Daoy (cell line): ENCODE results near the gene RNF186. TPM values are rescaled to one million over a fixed set of nuclear protein-coding genes. Genes with fewer than 3 reads are reported as not detected.
"Not testable (repeated sequence)": the region's sequence is repeated elsewhere in the genome, so short reads cannot be mapped to it uniquely, and the experiment has no call there.

ENCODE experiments used
- DNase-seq: peaks from one replicate; pipeline ENCODE4 v3.0.0-alpha.2; 2015; ENCODE audit warnings: low read depth
- total RNA-seq: library from RNA; depleted of rRNA; stranded (reverse); fragments of >200 nt; shearing (Covaris generic); gene quantifications from 2 replicates; pipeline ENCODE4 v1.2.3, GENCODE V29; 2014

RNF186 gene
- total RNA-seq, 1 experiment from 2014 or later, result not detected

- DNase-seq, result no peak
These were observed 21.6 kb downstream of the RNF186 start for GRCh38 chr1:19793360-19794046.

GRCh38 chr1:19792237-19793002 lies 22.7 kb downstream of the RNF186 start:
- DNase-seq, result no peak

GRCh38 chr1:19790061-19790975 lies 24.8 kb downstream of the RNF186 start:
- DNase-seq, result not testable (repeated sequence)

DNA sequence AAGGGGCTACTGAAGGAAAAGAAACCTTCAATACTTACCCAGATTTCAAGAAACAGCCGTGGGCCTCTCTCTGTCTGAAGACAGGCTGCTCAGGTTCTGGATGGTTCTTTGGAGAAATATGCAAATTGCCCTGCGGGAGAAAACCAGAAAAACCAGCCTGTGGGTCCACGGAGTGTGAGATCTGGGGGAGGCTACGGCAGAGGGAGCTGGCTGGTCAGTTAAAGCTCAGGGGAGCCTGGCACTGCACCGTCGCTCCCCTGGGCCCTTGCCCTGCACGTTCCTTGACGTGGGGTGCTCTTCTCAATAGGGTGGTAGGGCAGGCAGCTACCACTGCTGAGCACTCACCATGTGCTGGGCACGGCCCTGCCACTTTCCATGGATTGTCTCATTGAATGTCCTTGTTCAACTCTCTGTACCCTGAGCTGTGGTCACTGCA lies 28.1 kb downstream of the RNF186 start:
- DNase-seq, result no peak

GRCh38 chr1:19785660-19786059 lies 29.4 kb downstream of the RNF186 start:
- no peak for DNase-seq

DNA sequence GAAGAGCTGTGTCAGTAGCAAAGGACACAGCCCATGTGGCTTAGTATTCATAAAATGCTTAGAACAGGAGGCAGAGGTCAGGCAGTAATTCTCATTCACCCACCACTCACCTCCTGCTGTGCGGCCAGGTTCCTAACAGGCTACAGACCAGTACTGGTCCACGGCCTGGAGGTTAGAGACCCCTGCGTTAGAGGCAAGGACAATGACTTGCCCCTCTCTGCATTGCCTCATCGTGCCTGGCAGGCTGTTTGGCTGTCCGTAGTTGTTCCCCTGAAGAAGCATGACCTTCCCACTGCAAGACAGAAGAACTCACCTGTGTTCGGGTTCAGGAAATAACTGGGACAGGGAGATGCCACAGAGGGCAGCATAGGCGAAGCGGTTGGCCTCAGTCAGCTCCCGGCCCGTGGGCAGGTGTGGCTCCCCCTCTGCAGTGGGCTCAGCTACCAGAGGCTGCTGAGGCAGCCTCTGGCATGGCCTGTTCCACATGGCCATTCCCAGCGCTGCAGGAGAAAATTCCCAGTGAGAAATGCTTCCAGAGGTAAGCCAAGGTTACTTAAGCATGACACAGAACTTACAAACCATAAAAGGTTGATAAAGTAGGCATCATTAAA lies 34.7 kb downstream of the RNF186 start:
- no peak for DNase-seq

DNA sequence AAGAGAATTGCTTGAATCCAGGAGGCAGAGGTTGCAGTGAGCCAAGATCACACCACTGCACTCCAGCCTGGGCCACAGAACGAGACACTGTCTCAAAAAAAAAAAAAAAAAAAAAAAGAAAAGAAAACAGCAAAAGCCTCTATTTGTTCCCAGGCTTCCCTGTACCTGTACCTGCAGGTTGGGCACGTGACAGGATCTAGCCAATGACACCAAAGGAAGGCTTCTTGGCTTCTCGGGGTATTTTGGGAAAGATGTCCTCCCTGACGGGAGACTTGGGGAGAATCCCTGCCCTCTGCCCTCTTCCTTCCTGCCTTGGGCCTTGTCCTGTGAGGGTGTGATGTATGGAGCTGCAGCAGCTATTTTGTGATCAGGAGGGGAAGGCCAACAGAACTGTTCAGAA lies 38.1 kb downstream of the RNF186 start:
- DNase-seq, result no peak

DNA sequence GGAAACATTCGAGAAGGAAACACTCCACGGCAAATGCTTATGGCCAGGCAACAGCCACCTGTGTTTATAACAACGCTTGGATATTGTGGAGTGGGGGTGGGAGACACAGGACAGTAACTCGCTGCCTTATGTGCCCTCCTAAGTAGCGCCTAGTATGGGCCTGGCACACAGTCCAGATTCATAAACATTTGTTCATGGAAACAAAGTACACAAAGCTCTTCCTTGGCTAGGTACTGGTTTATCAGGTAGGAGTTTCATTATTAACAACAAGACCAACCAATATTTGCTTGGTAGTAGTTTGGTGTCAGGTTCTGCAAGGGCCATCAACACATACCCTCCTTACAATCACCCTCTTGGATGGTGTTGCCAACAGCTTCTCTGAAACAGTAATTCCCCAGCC lies 38.8 kb downstream of the RNF186 start:
- DNase-seq, result no peak

GRCh38 chr1:19775831-19776230 lies 39.3 kb downstream of the RNF186 start:
- DNase-seq, result no peak

DNA sequence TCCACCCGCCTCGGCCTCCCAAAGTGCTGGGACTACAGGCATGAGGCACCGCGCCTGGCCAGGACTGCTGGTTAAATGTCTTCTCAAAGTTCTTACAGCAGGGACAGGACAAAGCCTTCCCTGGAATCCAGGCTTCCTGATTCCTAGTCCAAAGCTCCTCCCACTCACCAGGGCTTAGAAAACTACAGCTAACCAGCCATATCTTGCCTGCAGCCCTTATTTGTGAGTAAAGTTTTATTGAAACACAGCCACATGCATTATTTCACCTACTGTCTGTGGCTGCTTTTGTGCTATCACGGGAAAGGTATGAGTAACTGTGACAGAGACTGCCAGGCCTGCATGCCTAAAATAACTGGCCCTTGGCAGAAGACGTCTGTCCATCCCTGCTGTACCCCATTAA lies 39.8 kb downstream of the RNF186 start:
- DNase-seq, result no peak

- no peak for DNase-seq
These were observed 40.8 kb downstream of the RNF186 start for GRCh38 chr1:19774180-19774785.

GRCh38 chr1:19773485-19773884 lies 41.6 kb downstream of the RNF186 start:
- DNase-seq, result no peak

- DNase-seq, result no peak
These were observed 43.0 kb downstream of the RNF186 start for GRCh38 chr1:19772053-19772452.

- no peak for DNase-seq
These were observed 43.7 kb downstream of the RNF186 start for GRCh38 chr1:19771350-19771749.

DNA sequence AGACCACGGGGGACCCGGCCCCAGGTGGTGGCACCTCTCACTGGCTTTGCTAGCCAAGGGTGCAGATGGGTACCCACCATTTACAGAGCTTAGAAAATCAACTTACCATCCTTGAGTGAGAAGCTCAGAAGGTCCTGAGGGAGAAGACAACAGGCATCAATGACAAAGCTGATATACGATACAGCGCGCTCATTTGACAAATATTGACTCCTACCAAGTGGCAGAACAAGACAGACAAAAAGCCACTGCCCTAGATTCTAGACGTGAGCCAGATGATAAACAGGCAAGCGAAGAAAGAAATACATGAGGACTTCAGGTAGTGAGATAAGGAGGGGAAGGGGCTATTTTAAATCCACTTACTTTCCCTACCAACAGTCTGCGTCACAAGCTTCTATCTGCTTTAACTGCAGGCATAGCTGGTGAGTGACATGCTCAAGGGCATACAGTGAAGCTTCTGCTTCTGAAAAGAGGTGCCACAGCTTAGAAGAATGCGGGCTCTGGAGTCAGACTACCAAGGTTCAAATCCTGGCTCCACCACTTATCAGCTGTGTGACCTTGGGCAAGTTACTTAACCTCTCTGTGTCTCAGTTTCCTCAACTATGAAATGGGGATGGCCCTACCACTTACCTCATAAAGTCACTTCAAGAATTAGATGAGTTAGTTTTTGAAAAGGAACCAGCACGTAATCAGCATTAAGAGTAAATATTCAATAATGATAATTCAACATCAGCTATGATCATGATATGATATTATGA lies 44.5 kb downstream of the RNF186 start:
- no peak for DNase-seq

- no peak for DNase-seq
These were observed 45.7 kb downstream of the RNF186 start for GRCh38 chr1:19769211-19769932.

GRCh38 chr1:19768353-19769210 lies 46.5 kb downstream of the RNF186 start:
- DNase-seq, result no peak

DNA sequence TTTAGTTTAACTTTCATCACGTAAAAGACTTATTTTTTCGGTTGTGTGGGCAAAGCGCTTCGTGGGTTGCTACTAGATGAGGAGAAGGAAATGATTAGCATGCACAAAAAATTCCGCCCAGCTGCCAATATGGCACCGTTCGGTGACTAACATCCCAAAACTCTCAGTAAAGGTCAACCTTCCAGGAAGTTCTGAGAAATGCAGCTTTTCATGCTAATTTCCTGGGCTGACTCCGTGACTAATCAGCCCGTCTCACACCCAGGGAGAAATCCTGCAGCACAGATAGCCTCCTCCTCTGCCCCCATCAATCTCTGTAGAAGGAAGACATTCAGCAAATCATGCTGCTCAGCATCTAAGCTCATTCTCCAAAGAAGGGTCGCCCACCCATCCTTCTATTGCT lies 49.5 kb downstream of the RNF186 start:
- peak; percentile 93 for DNase-seq

DNA sequence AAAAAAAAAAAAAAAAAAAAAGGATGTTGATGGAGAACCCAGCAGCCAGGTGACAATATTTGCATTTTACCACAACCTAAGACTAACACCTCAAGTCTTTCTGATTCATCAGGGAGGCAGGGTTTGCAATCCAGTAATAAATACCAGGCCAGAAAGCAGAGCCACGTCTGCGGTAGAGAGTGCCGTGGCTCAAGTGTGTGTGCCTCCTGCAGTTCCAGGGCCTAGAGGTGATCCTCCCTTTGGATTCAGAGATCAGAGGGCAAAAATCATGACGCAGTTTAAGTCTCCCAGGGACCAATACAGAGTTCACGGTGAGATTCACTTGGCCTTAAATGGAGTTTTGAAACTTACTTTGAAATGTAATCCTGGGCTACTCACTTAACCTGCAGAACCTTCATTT lies 50.2 kb downstream of the RNF186 start:
- peak; percentile 67 for DNase-seq
